Measurements from ENCODE around the gene RABGAP1L. TPM values are rescaled to one million over a fixed set of nuclear protein-coding genes. Genes with fewer than 3 reads are reported as not detected.

RABGAP1L gene
- total and polyA plus RNA-seq, 4 donors: 4.8 to 53.5 (median 18.8) TPM

DNA sequence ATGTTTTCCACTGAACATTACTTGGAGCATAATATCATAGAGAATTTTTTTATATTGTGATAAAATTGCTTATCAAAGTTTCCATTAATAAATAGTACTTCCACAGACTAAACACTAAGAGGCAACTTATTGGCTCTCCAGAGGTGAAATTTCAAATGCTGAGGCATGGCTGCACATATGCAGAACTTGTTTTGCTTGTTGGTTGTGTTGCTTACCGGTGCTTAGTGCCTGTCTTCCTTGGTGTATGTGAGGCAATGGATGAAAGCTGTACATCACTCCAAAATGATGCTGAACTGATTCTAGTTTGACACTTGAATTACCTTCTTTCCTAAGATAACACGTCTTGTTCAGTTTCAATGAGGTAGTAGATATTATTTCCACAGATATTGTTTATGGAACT is 258.6 kb downstream of the RABGAP1L start (continued):
- TF ChIP-seq, protein P1, sequence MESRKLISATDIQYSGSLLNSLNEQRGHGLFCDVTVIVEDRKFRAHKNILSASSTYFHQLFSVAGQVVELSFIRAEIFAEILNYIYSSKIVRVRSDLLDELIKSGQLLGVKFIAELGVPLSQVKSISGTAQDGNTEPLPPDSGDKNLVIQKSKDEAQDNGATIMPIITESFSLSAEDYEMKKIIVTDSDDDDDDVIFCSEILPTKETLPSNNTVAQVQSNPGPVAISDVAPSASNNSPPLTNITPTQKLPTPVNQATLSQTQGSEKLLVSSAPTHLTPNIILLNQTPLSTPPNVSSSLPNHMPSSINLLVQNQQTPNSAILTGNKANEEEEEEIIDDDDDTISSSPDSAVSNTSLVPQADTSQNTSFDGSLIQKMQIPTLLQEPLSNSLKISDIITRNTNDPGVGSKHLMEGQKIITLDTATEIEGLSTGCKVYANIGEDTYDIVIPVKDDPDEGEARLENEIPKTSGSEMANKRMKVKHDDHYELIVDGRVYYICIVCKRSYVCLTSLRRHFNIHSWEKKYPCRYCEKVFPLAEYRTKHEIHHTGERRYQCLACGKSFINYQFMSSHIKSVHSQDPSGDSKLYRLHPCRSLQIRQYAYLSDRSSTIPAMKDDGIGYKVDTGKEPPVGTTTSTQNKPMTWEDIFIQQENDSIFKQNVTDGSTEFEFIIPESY (IDR thresholded peaks at IDR 0.05): no peak
- TF ChIP-seq JUND (IDR thresholded peaks at IDR 0.05): no peak

DNA sequence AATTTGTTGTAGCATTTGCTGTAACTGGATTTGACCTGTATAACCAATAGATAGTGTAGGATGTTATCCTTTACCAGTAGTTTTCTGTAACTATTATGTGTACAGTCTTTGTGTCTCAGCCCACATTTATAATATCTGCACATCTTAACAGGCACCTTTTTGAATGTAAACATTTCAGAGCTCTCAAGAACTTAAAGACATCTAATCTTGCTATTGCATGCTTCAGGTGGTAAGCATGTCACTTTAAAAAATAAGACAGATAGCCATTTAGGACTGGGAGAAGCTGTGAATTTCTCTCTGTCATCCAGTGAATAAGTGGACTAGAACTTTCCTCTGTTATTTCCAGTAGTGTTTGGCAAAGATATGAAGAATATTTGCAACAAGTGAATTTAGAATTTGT is 265.8 kb downstream of the RABGAP1L start:
- H3K9me3 ChIP-seq (ENCODE audit: control insufficient read depth in 4 of 4, low read length in 3 of 4): no peaks in the 10 kb centered on the region
- H3K4me1 ChIP-seq (ENCODE audit: control insufficient read depth in 4 of 4, insufficient read depth in 4 of 4, low read length in 3 of 4): peaks cover 0 to 2% (median 0%) of the 10 kb centered on the region in 4 donors
- TF ChIP-seq YY1 (IDR thresholded peaks at IDR 0.05) (no peak), RAD21 (IDR thresholded peaks at IDR 0.05) (no peak), HNF4G (IDR thresholded peaks at IDR 0.05) (no peak), HNF4A (conservative IDR thresholded peaks at IDR 0.05) (no peak)
- no peak overlapping the region for H3K4me3 ChIP-seq (ENCODE audit: low read depth in 1 of 3, low read length in 3 of 3)
- H3K27me3 ChIP-seq (ENCODE audit: control insufficient read depth in 4 of 4, insufficient read depth in 4 of 4, low read length in 3 of 4): no peaks in the 10 kb centered on the region
- no peak overlapping the region for H3K9ac ChIP-seq (ENCODE audit: low read depth in 1 of 2, low read length in 2 of 2)
- no peak overlapping the region for H3K27ac ChIP-seq (ENCODE audit: low read depth in 1 of 2, low read length in 2 of 2)
- DNase-seq (ENCODE audit: low spot score): no peak
- H3K36me3 ChIP-seq (ENCODE audit: control insufficient read depth in 4 of 4, insufficient read depth in 3 of 4, low read depth in 1 of 4, low read length in 3 of 4): no peaks in the 10 kb centered on the region

DNA sequence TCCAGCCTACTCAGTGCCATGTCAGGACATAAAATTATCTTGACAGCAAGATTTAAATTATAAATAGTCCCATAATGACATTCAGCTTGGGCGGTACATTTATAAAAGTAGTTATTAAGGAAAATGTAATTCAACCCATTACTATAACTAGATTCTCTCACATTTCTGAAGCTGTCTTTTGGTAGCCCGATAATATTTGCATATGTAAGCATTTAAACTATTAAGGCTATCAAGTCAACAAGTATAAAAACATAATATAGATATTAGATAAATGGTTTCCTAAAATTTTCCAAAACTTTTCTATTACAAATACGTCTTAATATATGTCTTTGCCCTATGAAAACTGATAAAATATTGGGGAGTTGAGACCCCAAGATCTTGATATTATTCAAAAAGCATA is 266.8 kb downstream of the RABGAP1L start:
- H3K36me3 ChIP-seq (ENCODE audit: control insufficient read depth in 4 of 4, insufficient read depth in 3 of 4, low read depth in 1 of 4, low read length in 3 of 4): no peaks in the 10 kb centered on the region
- WGBS: 98% methylated on average over 3 of the region's 3 CpGs
- TF ChIP-seq, protein P2, sequence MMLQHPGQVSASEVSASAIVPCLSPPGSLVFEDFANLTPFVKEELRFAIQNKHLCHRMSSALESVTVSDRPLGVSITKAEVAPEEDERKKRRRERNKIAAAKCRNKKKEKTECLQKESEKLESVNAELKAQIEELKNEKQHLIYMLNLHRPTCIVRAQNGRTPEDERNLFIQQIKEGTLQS (IDR thresholded peaks at IDR 0.05): no peak
- TF ChIP-seq, protein P3, sequence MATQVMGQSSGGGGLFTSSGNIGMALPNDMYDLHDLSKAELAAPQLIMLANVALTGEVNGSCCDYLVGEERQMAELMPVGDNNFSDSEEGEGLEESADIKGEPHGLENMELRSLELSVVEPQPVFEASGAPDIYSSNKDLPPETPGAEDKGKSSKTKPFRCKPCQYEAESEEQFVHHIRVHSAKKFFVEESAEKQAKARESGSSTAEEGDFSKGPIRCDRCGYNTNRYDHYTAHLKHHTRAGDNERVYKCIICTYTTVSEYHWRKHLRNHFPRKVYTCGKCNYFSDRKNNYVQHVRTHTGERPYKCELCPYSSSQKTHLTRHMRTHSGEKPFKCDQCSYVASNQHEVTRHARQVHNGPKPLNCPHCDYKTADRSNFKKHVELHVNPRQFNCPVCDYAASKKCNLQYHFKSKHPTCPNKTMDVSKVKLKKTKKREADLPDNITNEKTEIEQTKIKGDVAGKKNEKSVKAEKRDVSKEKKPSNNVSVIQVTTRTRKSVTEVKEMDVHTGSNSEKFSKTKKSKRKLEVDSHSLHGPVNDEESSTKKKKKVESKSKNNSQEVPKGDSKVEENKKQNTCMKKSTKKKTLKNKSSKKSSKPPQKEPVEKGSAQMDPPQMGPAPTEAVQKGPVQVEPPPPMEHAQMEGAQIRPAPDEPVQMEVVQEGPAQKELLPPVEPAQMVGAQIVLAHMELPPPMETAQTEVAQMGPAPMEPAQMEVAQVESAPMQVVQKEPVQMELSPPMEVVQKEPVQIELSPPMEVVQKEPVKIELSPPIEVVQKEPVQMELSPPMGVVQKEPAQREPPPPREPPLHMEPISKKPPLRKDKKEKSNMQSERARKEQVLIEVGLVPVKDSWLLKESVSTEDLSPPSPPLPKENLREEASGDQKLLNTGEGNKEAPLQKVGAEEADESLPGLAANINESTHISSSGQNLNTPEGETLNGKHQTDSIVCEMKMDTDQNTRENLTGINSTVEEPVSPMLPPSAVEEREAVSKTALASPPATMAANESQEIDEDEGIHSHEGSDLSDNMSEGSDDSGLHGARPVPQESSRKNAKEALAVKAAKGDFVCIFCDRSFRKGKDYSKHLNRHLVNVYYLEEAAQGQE (IDR thresholded peaks at IDR 0.05): no peak
- TF ChIP-seq JUND (IDR thresholded peaks at IDR 0.05) (no peak), HNF4A (conservative IDR thresholded peaks at IDR 0.05) (no peak), YY1 (IDR thresholded peaks at IDR 0.05) (no peak)

DNA sequence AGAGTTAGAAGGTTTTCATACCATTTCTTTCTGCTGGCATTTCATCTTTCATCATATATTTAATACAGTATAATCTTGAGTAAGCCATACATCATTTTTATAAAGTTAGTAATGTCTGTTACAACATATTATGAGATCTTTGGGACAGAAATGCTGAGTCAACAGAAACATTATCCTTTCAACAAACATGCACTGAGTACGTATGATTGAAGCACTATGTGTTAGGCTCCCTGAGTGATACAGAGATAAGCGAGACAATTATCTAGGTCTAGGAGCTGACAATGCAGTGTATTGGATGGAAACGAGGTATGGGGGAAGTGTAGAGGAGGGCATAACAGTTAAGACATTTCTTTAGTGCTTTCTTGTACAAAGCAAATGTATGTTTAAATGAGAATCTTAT is 268.7 kb downstream of the RABGAP1L start:
- H3K27ac ChIP-seq (ENCODE audit: low read depth in 1 of 2, low read length in 2 of 2): no peak overlapping the region
- H3K36me3 ChIP-seq (ENCODE audit: control insufficient read depth in 4 of 4, insufficient read depth in 3 of 4, low read depth in 1 of 4, low read length in 3 of 4): no peaks in the 10 kb centered on the region
- no peak overlapping the region for H3K4me3 ChIP-seq (ENCODE audit: low read depth in 1 of 3, low read length in 3 of 3)
- no peak for DNase-seq (ENCODE audit: low spot score)
- H3K9ac ChIP-seq (ENCODE audit: low read depth in 1 of 2, low read length in 2 of 2): no peak overlapping the region
- peaks cover 0 to 2% (median 0%) of the 10 kb centered on the region in 4 donors for H3K4me1 ChIP-seq (ENCODE audit: control insufficient read depth in 4 of 4, insufficient read depth in 4 of 4, low read length in 3 of 4)
- H3K27me3 ChIP-seq (ENCODE audit: control insufficient read depth in 4 of 4, insufficient read depth in 4 of 4, low read length in 3 of 4): no peaks in the 10 kb centered on the region
- no peaks in the 10 kb centered on the region for H3K9me3 ChIP-seq (ENCODE audit: control insufficient read depth in 4 of 4, low read length in 3 of 4)
- 58% methylated on average over 3 of the region's 3 CpGs for WGBS
- no peak for TF ChIP-seq NR2F2 (IDR thresholded peaks at IDR 0.05)
- TF ChIP-seq FOXA2 (IDR thresholded peaks at IDR 0.05): no peak
- TF ChIP-seq, protein P2 (IDR thresholded peaks at IDR 0.05): no peak
- TF ChIP-seq, protein P4, sequence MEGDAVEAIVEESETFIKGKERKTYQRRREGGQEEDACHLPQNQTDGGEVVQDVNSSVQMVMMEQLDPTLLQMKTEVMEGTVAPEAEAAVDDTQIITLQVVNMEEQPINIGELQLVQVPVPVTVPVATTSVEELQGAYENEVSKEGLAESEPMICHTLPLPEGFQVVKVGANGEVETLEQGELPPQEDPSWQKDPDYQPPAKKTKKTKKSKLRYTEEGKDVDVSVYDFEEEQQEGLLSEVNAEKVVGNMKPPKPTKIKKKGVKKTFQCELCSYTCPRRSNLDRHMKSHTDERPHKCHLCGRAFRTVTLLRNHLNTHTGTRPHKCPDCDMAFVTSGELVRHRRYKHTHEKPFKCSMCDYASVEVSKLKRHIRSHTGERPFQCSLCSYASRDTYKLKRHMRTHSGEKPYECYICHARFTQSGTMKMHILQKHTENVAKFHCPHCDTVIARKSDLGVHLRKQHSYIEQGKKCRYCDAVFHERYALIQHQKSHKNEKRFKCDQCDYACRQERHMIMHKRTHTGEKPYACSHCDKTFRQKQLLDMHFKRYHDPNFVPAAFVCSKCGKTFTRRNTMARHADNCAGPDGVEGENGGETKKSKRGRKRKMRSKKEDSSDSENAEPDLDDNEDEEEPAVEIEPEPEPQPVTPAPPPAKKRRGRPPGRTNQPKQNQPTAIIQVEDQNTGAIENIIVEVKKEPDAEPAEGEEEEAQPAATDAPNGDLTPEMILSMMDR (IDR thresholded peaks at IDR 0.05; ENCODE audit: low read depth, low read length, missing input control): no peak
- no peak for TF ChIP-seq SP1 (IDR thresholded peaks at IDR 0.05)
- TF ChIP-seq HNF4G (IDR thresholded peaks at IDR 0.05): no peak
- TF ChIP-seq YY1 (IDR thresholded peaks at IDR 0.05): no peak
- TF ChIP-seq RAD21 (IDR thresholded peaks at IDR 0.05): no peak
- TF ChIP-seq, protein P5, sequence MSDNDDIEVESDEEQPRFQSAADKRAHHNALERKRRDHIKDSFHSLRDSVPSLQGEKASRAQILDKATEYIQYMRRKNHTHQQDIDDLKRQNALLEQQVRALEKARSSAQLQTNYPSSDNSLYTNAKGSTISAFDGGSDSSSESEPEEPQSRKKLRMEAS (IDR thresholded peaks at IDR 0.05): no peak
- no peak for TF ChIP-seq EGR1 (IDR thresholded peaks at IDR 0.05; ENCODE audit: low read depth in 2 of 2)
- TF ChIP-seq FOXA1 (IDR thresholded peaks at IDR 0.05): no peak
- TF ChIP-seq HNF4A (conservative IDR thresholded peaks at IDR 0.05): no peak
- no peak for TF ChIP-seq RXRA (IDR thresholded peaks at IDR 0.05)

More for the DNA sequence above, 266.8 kb downstream of the RABGAP1L start:
- H3K4me3 ChIP-seq (ENCODE audit: low read depth in 1 of 3, low read length in 3 of 3): no peak overlapping the region
- H3K4me1 ChIP-seq (ENCODE audit: control insufficient read depth in 4 of 4, insufficient read depth in 4 of 4, low read length in 3 of 4): peaks cover 0 to 2% (median 0%) of the 10 kb centered on the region in 4 donors
- H3K27ac ChIP-seq (ENCODE audit: low read depth in 1 of 2, low read length in 2 of 2): no peak overlapping the region
- H3K27me3 ChIP-seq (ENCODE audit: control insufficient read depth in 4 of 4, insufficient read depth in 4 of 4, low read length in 3 of 4): no peaks in the 10 kb centered on the region
- H3K9me3 ChIP-seq (ENCODE audit: control insufficient read depth in 4 of 4, low read length in 3 of 4): no peaks in the 10 kb centered on the region
- DNase-seq (ENCODE audit: low spot score): no peak
- H3K9ac ChIP-seq (ENCODE audit: low read depth in 1 of 2, low read length in 2 of 2): no peak overlapping the region

Measured in liver (tissue), 9 donors.